Left forelimb (tissue), 1 donor: ENCODE data around the gene CRY2.

ENCODE experiments used
- DNase-seq: peaks from one replicate; pipeline ENCODE4 v3.0.0-alpha.2; 2018; ENCODE audit warnings: low spot score

Gene CRY2

DNA sequence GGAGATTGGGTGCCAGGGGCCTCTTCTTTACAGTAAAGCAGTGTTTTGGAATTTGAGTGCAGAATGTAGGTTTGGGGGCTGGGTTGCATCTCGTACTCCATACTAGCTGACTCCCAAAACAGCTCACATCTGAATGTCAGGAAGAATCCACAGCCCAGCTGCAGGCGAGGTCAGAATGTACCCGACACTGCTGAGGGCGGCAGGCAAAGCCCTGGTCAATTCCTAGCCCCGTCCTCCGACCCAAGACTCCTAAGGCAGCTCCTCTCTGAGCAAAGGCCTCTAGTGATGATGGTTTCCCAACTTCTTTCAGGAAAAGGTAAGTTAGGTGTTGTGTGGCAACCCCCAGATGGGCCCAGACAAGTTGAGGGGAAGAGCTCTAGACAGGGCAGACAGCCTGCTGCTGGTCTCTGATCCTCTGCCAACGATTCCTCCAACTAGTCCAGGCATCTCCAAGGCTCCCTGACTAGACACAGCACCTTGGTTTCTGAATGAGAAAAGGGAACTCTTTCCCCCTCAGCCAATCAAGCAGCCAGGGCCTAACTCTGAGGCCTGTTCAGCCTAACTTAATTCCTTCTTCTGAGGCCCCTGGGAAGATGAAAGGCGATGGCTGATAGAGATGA is 83.8 kb downstream of the CRY2 start:
- no peak for DNase-seq

DNA sequence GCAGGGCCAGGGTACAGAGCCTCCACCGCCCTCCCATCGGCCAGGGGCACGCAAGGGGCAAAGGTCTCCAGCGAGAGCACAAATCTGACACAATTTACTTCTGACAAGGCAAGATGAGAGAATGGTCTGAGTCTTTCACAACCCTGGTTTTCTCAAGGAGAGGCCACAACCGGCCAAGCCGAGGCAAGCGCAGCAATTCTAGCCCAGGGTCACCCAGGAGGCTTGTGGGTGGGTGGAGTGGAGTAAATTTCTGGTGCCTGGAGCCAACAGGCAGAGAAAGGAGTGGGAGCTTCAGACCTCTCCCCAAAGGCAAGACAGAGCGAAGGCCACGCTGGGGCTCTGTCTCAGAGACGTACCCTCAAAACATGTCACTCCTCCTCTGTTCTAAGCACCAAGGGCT is 84.5 kb downstream of the CRY2 start:
- DNase-seq: no peak

DNA sequence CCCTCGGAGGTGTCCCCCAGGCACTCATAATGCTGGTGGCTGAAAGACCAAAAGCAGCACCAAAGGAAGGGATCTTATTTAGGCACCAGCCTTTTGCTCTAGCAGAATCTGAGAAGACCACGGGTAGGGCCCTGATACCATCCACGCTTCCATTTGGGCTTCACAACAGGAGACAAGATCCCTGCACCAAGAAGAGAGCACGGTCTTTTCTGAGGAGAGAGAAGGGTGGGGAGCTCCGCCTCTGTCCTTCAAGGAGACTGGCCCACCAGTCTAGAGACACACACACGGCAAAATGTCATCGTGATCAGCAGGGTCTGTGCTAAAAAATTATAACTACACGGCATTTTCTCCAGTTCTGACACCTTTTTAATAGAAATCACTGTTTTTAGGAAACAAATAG is 84.9 kb downstream of the CRY2 start:
- DNase-seq: no peak
